HG03139 (cell line): ENCODE results near the gene STAG3.
"Not testable (repeated sequence)": the region's sequence is repeated elsewhere in the genome, so short reads cannot be mapped to it uniquely, and the experiment has no call there.

Experiments
- ATAC-seq: cut with Tn5 transposase; IDR thresholded peaks from one replicate; pipeline ENCODE4 v1.9.1; 2021; ENCODE audit not compliant: unreplicated experiment

STAG3 gene

GRCh38 chr7:100210805-100211204, 33.1 kb downstream of the STAG3 start:
- no peak for ATAC-seq

- ATAC-seq: peak; percentile 46
Observed at GRCh38 chr7:100211342-100211780, 33.6 kb downstream of the STAG3 start.

- no peak for ATAC-seq
Observed at GRCh38 chr7:100212631-100213286, 35.0 kb downstream of the STAG3 start.

- ATAC-seq: no peak
Observed at GRCh38 chr7:100213672-100214071, 36.0 kb downstream of the STAG3 start.

- not testable (repeated sequence) for ATAC-seq
Observed at GRCh38 chr7:100214356-100214755, 36.6 kb downstream of the STAG3 start.

GRCh38 chr7:100215895-100216294, 38.2 kb downstream of the STAG3 start:
- no peak for ATAC-seq

GRCh38 chr7:100217934-100218333, 40.2 kb downstream of the STAG3 start:
- not testable (repeated sequence) for ATAC-seq

- no peak for ATAC-seq
Observed at GRCh38 chr7:100219271-100219737, 41.6 kb downstream of the STAG3 start.

- ATAC-seq: not testable (repeated sequence)
Observed at GRCh38 chr7:100219801-100220585, 42.3 kb downstream of the STAG3 start, which contains the start of gene PVRIG. Gene PVRIG, plus strand, starts transcription at chr7:100219949. Its CDS starts 22 bp downstream, at chr7:100219971.

- ATAC-seq: no peak
Observed at GRCh38 chr7:100220586-100221230, 43.0 kb downstream of the STAG3 start.

- peak; percentile 50 for ATAC-seq
Observed at GRCh38 chr7:100221231-100221718, 43.6 kb downstream of the STAG3 start.

GRCh38 chr7:100221767-100222444, 44.2 kb downstream of the STAG3 start:
- ATAC-seq: no peak

GRCh38 chr7:100222445-100223132, 44.9 kb downstream of the STAG3 start:
- no peak for ATAC-seq

GRCh38 chr7:100223376-100223927, 45.7 kb downstream of the STAG3 start:
- ATAC-seq: not testable (repeated sequence)

GRCh38 chr7:100224891-100225290, 47.2 kb downstream of the STAG3 start:
- ATAC-seq: not testable (repeated sequence)

GRCh38 chr7:100234660-100235317, 57.1 kb downstream of the STAG3 start:
- ATAC-seq: not testable (repeated sequence)

GRCh38 chr7:100239975-100240374, 62.3 kb downstream of the STAG3 start:
- not testable (repeated sequence) for ATAC-seq

- ATAC-seq: not testable (repeated sequence)
Observed at GRCh38 chr7:100243385-100243784, 65.7 kb downstream of the STAG3 start.

GRCh38 chr7:100244988-100245605, 67.4 kb downstream of the STAG3 start:
- ATAC-seq: not testable (repeated sequence)
